K562 (cell line): Measurements from ENCODE around the gene ANKRD44.

Source experiments
- EGR1 ChIP-seq: fragments of 450-650 bp; conservative IDR thresholded peaks from 2 replicates; pipeline ENCODE4 v1.6.1; 2017; ENCODE audit warnings: mild to moderate bottlenecking
- EZH2 ChIP-seq: IDR thresholded peaks from 2 replicates; pipeline ENCODE4 v1.6.1; 2012; ENCODE audit warnings: low read depth, mild to moderate bottlenecking, inconsistent platforms, low read length, borderline replicate concordance
- PRPF4 ChIP-seq: fragments of 200-400 bp; formaldehyde crosslinking; IDR thresholded peaks from one replicate; pipeline ENCODE4 v1.6.1; 2017; ENCODE audit warnings: low read length, low read depth, mild to moderate bottlenecking; ENCODE audit not compliant: insufficient read depth, poor library complexity, severe bottlenecking
- YY1 ChIP-seq, 3 experiments: IDR thresholded peaks; 2 replicates each; pipeline ENCODE4 v1.6.1; 2011; ENCODE audit warnings: low read length in 2 of 3, mild to moderate bottlenecking in 2 of 3, moderate library complexity in 2 of 3, borderline replicate concordance in 1 of 3, control low read depth in 1 of 3, low read depth in 1 of 3; ENCODE audit not compliant: insufficient read depth in 3 of 3, insufficient replicate concordance in 2 of 3, control insufficient read depth in 1 of 3, insufficient read length in 1 of 3; ENCODE audit errors: extremely low read depth in 1 of 3
- TF ChIP-seq, protein P1 (sequence below), 3 experiments: IDR thresholded peaks in 2 of 3; conservative IDR thresholded peaks in 1 of 3; 2 replicates each; pipeline ENCODE4 v1.5.1; 2011 to 2012; ENCODE audit warnings: low read length in 3 of 3, mild to moderate bottlenecking in 3 of 3, control low read depth in 2 of 3, improper control_type of control experiment in 1 of 3, inconsistent platforms in 1 of 3, low read depth in 1 of 3, mixed read lengths in 1 of 3, moderate library complexity in 1 of 3; ENCODE audit not compliant: insufficient read depth in 2 of 3

DNA sequence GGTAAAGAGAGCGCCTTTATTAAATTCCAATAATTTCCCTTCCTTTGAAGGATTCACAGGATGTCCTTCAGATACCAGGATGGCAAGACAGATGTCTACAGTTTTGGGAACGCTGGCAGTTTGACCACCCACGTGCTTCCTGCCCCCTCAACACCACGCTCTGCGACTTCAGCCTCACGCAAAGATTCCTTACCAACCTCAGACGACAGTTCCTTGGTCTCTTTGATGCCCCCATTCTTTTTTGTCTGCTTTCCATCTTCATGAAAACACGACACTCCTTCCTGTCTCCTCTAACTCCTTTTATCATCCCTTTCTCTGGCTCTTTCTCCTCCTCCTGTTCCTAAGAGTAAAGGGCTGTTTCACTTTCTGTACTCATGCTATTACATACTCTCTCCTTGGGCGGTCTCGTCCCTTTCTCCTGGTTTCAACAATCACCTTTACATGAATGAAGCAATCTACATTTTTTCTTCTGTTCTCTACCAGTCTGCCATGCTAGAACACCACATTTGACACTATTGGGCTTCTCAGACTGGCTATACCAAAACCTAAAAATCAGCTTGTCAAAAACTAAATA lies 194.2 kb downstream of the ANKRD44 start:
- TF ChIP-seq, protein P1, sequence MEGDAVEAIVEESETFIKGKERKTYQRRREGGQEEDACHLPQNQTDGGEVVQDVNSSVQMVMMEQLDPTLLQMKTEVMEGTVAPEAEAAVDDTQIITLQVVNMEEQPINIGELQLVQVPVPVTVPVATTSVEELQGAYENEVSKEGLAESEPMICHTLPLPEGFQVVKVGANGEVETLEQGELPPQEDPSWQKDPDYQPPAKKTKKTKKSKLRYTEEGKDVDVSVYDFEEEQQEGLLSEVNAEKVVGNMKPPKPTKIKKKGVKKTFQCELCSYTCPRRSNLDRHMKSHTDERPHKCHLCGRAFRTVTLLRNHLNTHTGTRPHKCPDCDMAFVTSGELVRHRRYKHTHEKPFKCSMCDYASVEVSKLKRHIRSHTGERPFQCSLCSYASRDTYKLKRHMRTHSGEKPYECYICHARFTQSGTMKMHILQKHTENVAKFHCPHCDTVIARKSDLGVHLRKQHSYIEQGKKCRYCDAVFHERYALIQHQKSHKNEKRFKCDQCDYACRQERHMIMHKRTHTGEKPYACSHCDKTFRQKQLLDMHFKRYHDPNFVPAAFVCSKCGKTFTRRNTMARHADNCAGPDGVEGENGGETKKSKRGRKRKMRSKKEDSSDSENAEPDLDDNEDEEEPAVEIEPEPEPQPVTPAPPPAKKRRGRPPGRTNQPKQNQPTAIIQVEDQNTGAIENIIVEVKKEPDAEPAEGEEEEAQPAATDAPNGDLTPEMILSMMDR (IDR thresholded peaks at IDR 0.05 in 2 of 3, conservative IDR thresholded peaks at IDR 0.05 in 1 of 3; ENCODE audit: insufficient read depth in 2 of 3, low read depth in 1 of 3, low read length in 3 of 3) = no peak
- no peak for TF ChIP-seq EGR1
- no peak for TF ChIP-seq PRPF4
- TF ChIP-seq YY1 (IDR thresholded peaks at IDR 0.05; ENCODE audit: borderline replicate concordance in 1 of 3, control insufficient read depth in 1 of 3, extremely low read depth in 1 of 3, insufficient read depth in 3 of 3, insufficient read length in 1 of 3, insufficient replicate concordance in 2 of 3, low read depth in 1 of 3, low read length in 2 of 3) = no peak
- TF ChIP-seq EZH2 = no peak
